Measurements from ENCODE around the gene PACSIN3.

PACSIN3 gene

GRCh38 chr11:47175746-47176327 is 10.4 kb downstream of the PACSIN3 start:
- Histone ChIP-seq H3K27ac (ENCODE audit: low read depth, low read length) (peak overlapping the region; percentile 99), H3K4me1 (ENCODE audit: control insufficient read depth, insufficient read depth, low read length) (peaks cover 14% of the 10 kb centered on the region), H3K27me3 (ENCODE audit: control insufficient read depth, insufficient read depth, low read length) (no peaks in the 10 kb centered on the region), H3K36me3 (ENCODE audit: control insufficient read depth, insufficient read depth, low read length) (peaks cover 71% of the 10 kb centered on the region), H3K4me3 (ENCODE audit: low read depth, low read length) (peak overlapping the region; percentile 100), H3K9me3 (ENCODE audit: control insufficient read depth, insufficient read depth, low read depth, low read length) (no peaks in the 10 kb centered on the region), H3K9ac (ENCODE audit: low read length) (peak overlapping the region; percentile 100)

DNA sequence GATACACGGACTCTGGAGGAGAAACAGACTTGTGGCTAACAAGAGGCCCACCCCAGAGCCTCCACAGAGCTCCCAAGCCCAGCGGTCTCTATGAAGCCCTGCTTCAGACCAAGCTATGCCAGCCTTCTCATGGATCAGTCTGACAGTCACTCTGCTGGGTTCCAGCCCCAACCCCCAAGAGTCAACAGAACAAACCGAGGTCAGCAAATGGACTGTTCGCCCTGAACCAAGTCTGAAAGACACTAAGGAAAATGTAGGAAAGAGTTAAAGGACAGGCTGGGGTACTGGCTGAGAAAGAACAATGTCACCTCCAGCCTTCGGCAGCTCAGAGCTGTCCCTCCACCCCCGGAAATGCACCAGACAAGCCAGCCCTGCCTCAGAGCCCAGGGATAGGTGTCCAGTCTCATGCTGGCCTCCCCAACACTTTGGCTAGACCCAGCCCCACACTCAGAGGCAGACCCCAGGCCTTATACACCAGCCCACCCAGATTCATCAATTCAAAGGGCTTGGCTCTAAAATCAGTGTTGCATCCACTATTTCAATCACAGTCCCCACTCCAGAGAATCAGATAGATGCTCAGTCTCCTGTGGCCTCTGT is 13.4 kb downstream of the PACSIN3 start:
- no peak overlapping the region for H3K9ac ChIP-seq (ENCODE audit: low read length)
- no peaks in the 10 kb centered on the region for H3K9me3 ChIP-seq (ENCODE audit: control insufficient read depth, insufficient read depth, low read depth, low read length)
- H3K27me3 ChIP-seq (ENCODE audit: control insufficient read depth, insufficient read depth, low read length), result no peaks in the 10 kb centered on the region
- H3K36me3 ChIP-seq (ENCODE audit: control insufficient read depth, insufficient read depth, low read length), result peaks cover 73% of the 10 kb centered on the region
- H3K4me1 ChIP-seq (ENCODE audit: control insufficient read depth, insufficient read depth, low read length), result peaks cover 12% of the 10 kb centered on the region
- no peak overlapping the region for H3K4me3 ChIP-seq (ENCODE audit: low read depth, low read length)
- no peak overlapping the region for H3K27ac ChIP-seq (ENCODE audit: low read depth, low read length)

GRCh38 chr11:47171856-47172255 is 14.4 kb downstream of the PACSIN3 start:
- Histone ChIP-seq H3K4me1 (ENCODE audit: control insufficient read depth, insufficient read depth, low read length) (peaks cover 7% of the 10 kb centered on the region), H3K9ac (ENCODE audit: low read length) (no peak overlapping the region), H3K27ac (ENCODE audit: low read depth, low read length) (no peak overlapping the region), H3K27me3 (ENCODE audit: control insufficient read depth, insufficient read depth, low read length) (no peaks in the 10 kb centered on the region), H3K36me3 (ENCODE audit: control insufficient read depth, insufficient read depth, low read length) (peaks cover 83% of the 10 kb centered on the region), H3K9me3 (ENCODE audit: control insufficient read depth, insufficient read depth, low read depth, low read length) (no peaks in the 10 kb centered on the region), H3K4me3 (ENCODE audit: low read depth, low read length) (no peak overlapping the region)

- Histone ChIP-seq H3K4me3 (ENCODE audit: low read depth, low read length) (no peak overlapping the region), H3K27me3 (ENCODE audit: control insufficient read depth, insufficient read depth, low read length) (no peaks in the 10 kb centered on the region), H3K36me3 (ENCODE audit: control insufficient read depth, insufficient read depth, low read length) (peaks cover 89% of the 10 kb centered on the region), H3K9me3 (ENCODE audit: control insufficient read depth, insufficient read depth, low read depth, low read length) (no peaks in the 10 kb centered on the region), H3K27ac (ENCODE audit: low read depth, low read length) (no peak overlapping the region), H3K9ac (ENCODE audit: low read length) (no peak overlapping the region), H3K4me1 (ENCODE audit: control insufficient read depth, insufficient read depth, low read length) (peaks cover 7% of the 10 kb centered on the region)
Observed at GRCh38 chr11:47171061-47171838, 15.0 kb downstream of the PACSIN3 start.

DNA sequence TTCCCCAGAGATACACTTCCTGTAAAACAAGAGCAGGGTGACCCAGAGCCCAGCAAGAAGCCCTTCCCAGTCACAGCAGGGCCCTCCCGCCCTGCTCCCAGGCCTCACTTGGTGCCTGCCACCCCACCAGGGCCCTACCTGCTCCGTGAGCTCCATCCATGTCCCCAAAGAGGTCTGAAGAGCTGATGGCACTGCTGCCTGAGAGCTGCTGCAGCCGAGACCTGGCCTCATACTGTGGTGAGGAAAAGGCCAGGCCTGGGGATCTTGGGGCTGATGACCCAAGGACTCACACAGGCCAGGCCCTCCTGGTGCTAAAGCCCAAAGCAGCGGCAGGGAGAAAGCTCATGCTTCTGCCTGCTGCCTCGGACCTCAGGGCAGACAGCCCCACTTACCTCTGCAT is 19.9 kb downstream of the PACSIN3 start:
- Histone ChIP-seq H3K4me3 (ENCODE audit: low read depth, low read length) (no peak overlapping the region), H3K36me3 (ENCODE audit: control insufficient read depth, insufficient read depth, low read length) (peaks cover 80% of the 10 kb centered on the region), H3K4me1 (ENCODE audit: control insufficient read depth, insufficient read depth, low read length) (no peaks in the 10 kb centered on the region), H3K9me3 (ENCODE audit: control insufficient read depth, insufficient read depth, low read depth, low read length) (no peaks in the 10 kb centered on the region), H3K9ac (ENCODE audit: low read length) (no peak overlapping the region), H3K27ac (ENCODE audit: low read depth, low read length) (no peak overlapping the region), H3K27me3 (ENCODE audit: control insufficient read depth, insufficient read depth, low read length) (no peaks in the 10 kb centered on the region)

DNA sequence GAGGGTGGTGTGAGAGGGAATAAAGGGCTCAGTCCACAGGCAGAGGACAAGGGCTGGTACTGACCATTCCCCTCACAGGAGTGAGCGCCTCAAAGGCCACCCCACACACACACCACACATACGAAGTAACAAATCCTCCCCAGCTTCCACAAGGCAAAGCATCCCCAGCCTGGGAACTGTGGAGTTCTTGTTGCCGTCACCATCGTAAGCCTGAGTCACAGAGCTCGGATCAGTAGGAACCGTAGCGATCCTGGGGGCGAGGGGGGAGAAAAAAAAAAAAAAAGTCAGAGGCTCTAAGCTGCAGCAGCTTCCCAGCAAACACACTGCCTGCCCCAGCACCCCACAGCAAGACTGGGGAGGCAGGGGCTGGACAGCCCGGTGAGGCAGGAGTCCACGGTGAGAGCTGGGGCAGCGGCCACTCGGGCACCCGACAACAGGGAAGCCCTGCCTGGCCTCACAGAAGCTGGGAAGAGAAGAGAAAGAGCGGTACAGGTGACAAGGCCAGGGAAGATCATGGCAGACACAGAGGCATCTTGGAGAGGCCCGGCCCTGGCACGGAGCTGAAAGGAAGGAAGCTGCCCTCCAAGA is 20.9 kb downstream of the PACSIN3 start:
- Histone ChIP-seq H3K27me3 (ENCODE audit: control insufficient read depth, insufficient read depth, low read length) (no peaks in the 10 kb centered on the region), H3K27ac (ENCODE audit: low read depth, low read length) (no peak overlapping the region), H3K9ac (ENCODE audit: low read length) (no peak overlapping the region), H3K4me1 (ENCODE audit: control insufficient read depth, insufficient read depth, low read length) (no peaks in the 10 kb centered on the region), H3K4me3 (ENCODE audit: low read depth, low read length) (no peak overlapping the region), H3K36me3 (ENCODE audit: control insufficient read depth, insufficient read depth, low read length) (peaks cover 69% of the 10 kb centered on the region), H3K9me3 (ENCODE audit: control insufficient read depth, insufficient read depth, low read depth, low read length) (no peaks in the 10 kb centered on the region)

DNA sequence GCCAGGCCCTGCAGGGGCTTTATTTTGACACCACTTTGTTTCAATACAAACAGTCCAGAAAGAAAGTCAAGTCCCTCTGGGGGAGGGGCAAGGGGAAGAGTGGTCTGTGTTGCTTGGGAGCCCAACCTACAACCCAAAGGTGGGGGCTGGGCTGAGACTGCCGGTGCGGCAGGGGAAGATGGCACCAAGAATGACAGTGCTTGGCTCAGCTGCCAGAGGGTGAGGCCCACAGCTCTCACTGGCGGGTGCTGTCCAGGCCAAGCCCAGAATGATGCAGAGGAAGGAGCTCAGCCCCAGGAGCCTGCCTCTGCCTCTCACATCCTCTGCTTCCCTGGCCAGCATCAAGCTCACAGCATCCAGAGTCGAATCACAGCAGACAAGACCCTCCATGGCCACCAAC is 21.9 kb downstream of the PACSIN3 start:
- no peak overlapping the region for H3K27ac ChIP-seq (ENCODE audit: low read depth, low read length)
- no peaks in the 10 kb centered on the region for H3K27me3 ChIP-seq (ENCODE audit: control insufficient read depth, insufficient read depth, low read length)
- no peaks in the 10 kb centered on the region for H3K9me3 ChIP-seq (ENCODE audit: control insufficient read depth, insufficient read depth, low read depth, low read length)
- H3K4me3 ChIP-seq (ENCODE audit: low read depth, low read length), result no peak overlapping the region
- peaks cover 59% of the 10 kb centered on the region for H3K36me3 ChIP-seq (ENCODE audit: control insufficient read depth, insufficient read depth, low read length)
- H3K9ac ChIP-seq (ENCODE audit: low read length), result no peak overlapping the region
- no peaks in the 10 kb centered on the region for H3K4me1 ChIP-seq (ENCODE audit: control insufficient read depth, insufficient read depth, low read length)

GRCh38 chr11:47163898-47164297 is 22.3 kb downstream of the PACSIN3 start:
- H3K9me3 ChIP-seq (ENCODE audit: control insufficient read depth, insufficient read depth, low read depth, low read length), result no peaks in the 10 kb centered on the region
- no peak overlapping the region for H3K27ac ChIP-seq (ENCODE audit: low read depth, low read length)
- H3K4me1 ChIP-seq (ENCODE audit: control insufficient read depth, insufficient read depth, low read length), result no peaks in the 10 kb centered on the region
- H3K9ac ChIP-seq (ENCODE audit: low read length), result no peak overlapping the region
- H3K36me3 ChIP-seq (ENCODE audit: control insufficient read depth, insufficient read depth, low read length), result peaks cover 55% of the 10 kb centered on the region
- H3K4me3 ChIP-seq (ENCODE audit: low read depth, low read length), result no peak overlapping the region
- no peaks in the 10 kb centered on the region for H3K27me3 ChIP-seq (ENCODE audit: control insufficient read depth, insufficient read depth, low read length)

DNA sequence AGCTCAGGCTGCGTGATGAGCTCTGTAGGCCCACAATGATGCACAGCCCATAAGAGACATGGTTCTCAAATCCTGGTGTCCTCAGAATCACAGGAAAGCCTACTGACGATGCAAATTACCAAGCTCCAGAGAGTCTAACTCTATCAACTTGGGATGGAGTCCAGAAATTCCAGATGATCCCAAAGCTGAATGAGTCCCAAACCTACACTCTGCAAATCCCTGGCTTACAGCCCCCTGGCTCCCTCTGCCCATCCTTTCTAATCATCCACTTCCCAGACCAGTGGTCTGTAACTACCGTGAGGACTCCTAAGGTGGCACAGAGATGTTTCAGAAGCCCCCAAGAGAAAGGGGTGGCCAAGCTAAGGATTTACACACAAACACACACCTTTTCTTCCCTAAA is 23.0 kb downstream of the PACSIN3 start:
- H3K4me1 ChIP-seq (ENCODE audit: control insufficient read depth, insufficient read depth, low read length), result no peaks in the 10 kb centered on the region
- H3K36me3 ChIP-seq (ENCODE audit: control insufficient read depth, insufficient read depth, low read length), result peaks cover 48% of the 10 kb centered on the region
- H3K4me3 ChIP-seq (ENCODE audit: low read depth, low read length), result no peak overlapping the region
- no peak overlapping the region for H3K27ac ChIP-seq (ENCODE audit: low read depth, low read length)
- no peaks in the 10 kb centered on the region for H3K9me3 ChIP-seq (ENCODE audit: control insufficient read depth, insufficient read depth, low read depth, low read length)
- H3K9ac ChIP-seq (ENCODE audit: low read length), result no peak overlapping the region
- H3K27me3 ChIP-seq (ENCODE audit: control insufficient read depth, insufficient read depth, low read length), result no peaks in the 10 kb centered on the region

- Histone ChIP-seq H3K9ac (ENCODE audit: low read length) (no peak overlapping the region), H3K9me3 (ENCODE audit: control insufficient read depth, insufficient read depth, low read depth, low read length) (no peaks in the 10 kb centered on the region), H3K27ac (ENCODE audit: low read depth, low read length) (no peak overlapping the region), H3K4me1 (ENCODE audit: control insufficient read depth, insufficient read depth, low read length) (no peaks in the 10 kb centered on the region), H3K4me3 (ENCODE audit: low read depth, low read length) (no peak overlapping the region), H3K36me3 (ENCODE audit: control insufficient read depth, insufficient read depth, low read length) (peaks cover 45% of the 10 kb centered on the region), H3K27me3 (ENCODE audit: control insufficient read depth, insufficient read depth, low read length) (no peaks in the 10 kb centered on the region)
Observed at GRCh38 chr11:47162426-47162825, 23.8 kb downstream of the PACSIN3 start.

DNA sequence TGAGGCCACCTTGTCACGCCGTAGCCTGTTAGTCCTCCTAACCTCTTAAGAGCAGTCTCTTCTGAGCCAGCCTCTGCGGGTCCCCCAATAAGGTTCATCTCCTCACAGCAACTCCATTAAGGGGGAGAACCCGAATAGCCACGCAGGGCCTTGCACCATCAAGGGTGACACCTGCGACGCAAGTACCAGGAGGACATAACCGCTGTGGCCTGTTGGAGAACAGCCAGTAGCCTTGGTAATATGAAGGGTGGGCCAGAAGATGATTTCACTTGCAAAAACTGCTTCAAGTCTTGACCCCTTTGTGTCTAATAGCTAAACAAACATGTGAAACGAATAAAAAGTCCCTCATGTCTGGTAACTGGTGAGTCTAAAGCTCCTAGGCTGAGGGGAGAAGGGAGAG is 24.3 kb downstream of the PACSIN3 start:
- Histone ChIP-seq H3K4me3 (ENCODE audit: low read depth, low read length) (no peak overlapping the region), H3K36me3 (ENCODE audit: control insufficient read depth, insufficient read depth, low read length) (peaks cover 39% of the 10 kb centered on the region), H3K27ac (ENCODE audit: low read depth, low read length) (no peak overlapping the region), H3K27me3 (ENCODE audit: control insufficient read depth, insufficient read depth, low read length) (no peaks in the 10 kb centered on the region), H3K4me1 (ENCODE audit: control insufficient read depth, insufficient read depth, low read length) (no peaks in the 10 kb centered on the region), H3K9me3 (ENCODE audit: control insufficient read depth, insufficient read depth, low read depth, low read length) (no peaks in the 10 kb centered on the region), H3K9ac (ENCODE audit: low read length) (no peak overlapping the region)
